Smooth muscle cell (in vitro differentiated cells): Measurements from ENCODE around the gene CDH4. TPM values are rescaled to one million over a fixed set of nuclear protein-coding genes. Genes with fewer than 3 reads are reported as not detected.

Experiments
- DNase-seq: peaks from one replicate; lab custom pipeline; 2025; ENCODE audit not compliant: unreplicated experiment; lab: John Stamatoyannopoulos, UW
- H2AFZ ChIP-seq: fragments of 200-600 bp; sonication (generic); 2 replicates; pipeline ENCODE4 v1.6.0; 2016; ENCODE audit warnings: antibody characterized with exemption, low read depth, mild to moderate bottlenecking
- H3F3A ChIP-seq: fragments of 200-600 bp; sonication (generic); 2 replicates; pipeline ENCODE4 v1.6.0; 2017; ENCODE audit warnings: antibody characterized with exemption, low read depth
- H3K27ac ChIP-seq: fragments of 200-600 bp; sonication (generic); 2 replicates; pipeline ENCODE4 v1.5.1; 2016; ENCODE audit warnings: low read depth, mild to moderate bottlenecking
- H3K27me3 ChIP-seq: fragments of 200-600 bp; sonication (generic); 2 replicates; pipeline ENCODE4 v1.6.1; 2016; ENCODE audit warnings: low read depth, mild to moderate bottlenecking
- H3K36me3 ChIP-seq: fragments of 200-600 bp; sonication (generic); 2 replicates; pipeline ENCODE4 v1.5.1; 2016; ENCODE audit warnings: low read depth
- H3K4me1 ChIP-seq: fragments of 200-600 bp; sonication (generic); 2 replicates; pipeline ENCODE4 v1.5.1; 2016; ENCODE audit warnings: low read depth
- H3K4me2 ChIP-seq: fragments of 200-600 bp; sonication (generic); 2 replicates; pipeline ENCODE4 v1.6.0; 2016; ENCODE audit warnings: mild to moderate bottlenecking
- H3K4me3 ChIP-seq: fragments of 200-600 bp; sonication (generic); 2 replicates; pipeline ENCODE4 v1.5.1; 2016; ENCODE audit warnings: mild to moderate bottlenecking
- H3K79me2 ChIP-seq: fragments of 200-600 bp; sonication (generic); 2 replicates; pipeline ENCODE4 v1.6.0; 2016; ENCODE audit warnings: low read depth, mild to moderate bottlenecking
- H3K9ac ChIP-seq: fragments of 200-600 bp; sonication (generic); 2 replicates; pipeline ENCODE4 v1.6.0; 2016; ENCODE audit warnings: low read depth
- H3K9me3 ChIP-seq: fragments of 200-600 bp; sonication (generic); replicated peaks from 2 replicates; pipeline ENCODE4 v1.5.1; 2016; ENCODE audit warnings: low read depth
- H4K20me1 ChIP-seq: fragments of 200-600 bp; sonication (generic); 2 replicates; pipeline ENCODE4 v1.6.0; 2016; ENCODE audit warnings: low read depth
- CTCF ChIP-seq: fragments of 200-600 bp; sonication (generic); IDR thresholded peaks from 2 replicates; pipeline ENCODE4 v1.5.1; 2017; ENCODE audit warnings: borderline replicate concordance, mild to moderate bottlenecking, antibody characterized with exemption; ENCODE audit not compliant: insufficient read depth, poor library complexity, severe bottlenecking
- WGBS: methylation state at CpG from one replicate; pipeline ENCODE4 v1.1.7; 2016; ENCODE audit warnings: low lambda C conversion rate; 5-methylcytosine and 5-hydroxymethylcytosine counted together
- polyA plus RNA-seq: library from polyadenylated mRNA; unstranded; fragments of >200 nt; fragmentation: Nextera tagmentation; extraction: Ambion mirVana; gene quantifications from 2 replicates; pipeline ENCODE4 v1.2.1, GENCODE V29; 2016
- total RNA-seq: library from RNA; depleted of rRNA; stranded (reverse); fragments of >200 nt; gene quantifications from 2 replicates; pipeline ENCODE4 v1.2.3, GENCODE V29; 2014

The CDH4 gene
- total and polyA plus RNA-seq, 2 experiments from 2014 or later = 0.03 to 0.04 TPM

- no peak overlapping the region for H3K9ac ChIP-seq
- no peak for TF ChIP-seq CTCF
- no peak overlapping the region for H2AFZ ChIP-seq
- no peaks in the 10 kb centered on the region for H3K79me2 ChIP-seq
- H3K27me3 ChIP-seq = peaks cover 15% of the 10 kb centered on the region
- H3K9me3 ChIP-seq = no peaks in the 10 kb centered on the region
- no peaks in the 10 kb centered on the region for H4K20me1 ChIP-seq
- H3K36me3 ChIP-seq = no peaks in the 10 kb centered on the region
- no peaks in the 10 kb centered on the region for H3K4me1 ChIP-seq
- 86% methylated on average over 25 of the region's 25 CpGs for WGBS
- H3K4me3 ChIP-seq = no peak overlapping the region
- no peak overlapping the region for H3K4me2 ChIP-seq
- H3F3A ChIP-seq = no peaks in the 10 kb centered on the region
- no peak overlapping the region for H3K27ac ChIP-seq
- no peak for DNase-seq
Measured at GRCh38 chr20:61644378-61645076, 392.5 kb downstream of the CDH4 start.

DNA sequence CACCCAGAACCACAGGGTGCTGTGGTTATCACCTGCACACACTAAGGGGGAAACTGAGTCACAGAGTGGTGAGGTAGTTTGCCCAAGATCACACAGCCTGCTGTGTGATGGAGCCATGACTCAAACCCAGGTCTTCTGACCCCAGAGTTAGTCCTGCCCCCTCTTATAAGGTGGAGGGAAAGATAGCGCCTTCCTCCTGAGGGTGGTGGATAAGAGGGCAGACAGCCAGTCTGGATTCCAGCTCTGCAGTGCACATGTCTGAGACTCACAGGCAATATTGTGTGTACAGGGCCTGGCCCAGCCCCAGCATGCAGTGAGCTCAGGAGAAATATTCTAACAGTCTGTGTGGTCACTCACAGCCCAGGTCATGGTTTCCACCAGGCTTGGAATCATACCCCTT is 393.7 kb downstream of the CDH4 start:
- WGBS = 82% methylated on average over 1 of the region's 1 CpG

GRCh38 chr20:61646453-61646852 is 394.4 kb downstream of the CDH4 start:
- WGBS = 88% methylated on average over 8 of the region's 8 CpGs
- no peaks in the 10 kb centered on the region for H4K20me1 ChIP-seq
- no peaks in the 10 kb centered on the region for H3K36me3 ChIP-seq
- H3K4me2 ChIP-seq = no peak overlapping the region
- H3K79me2 ChIP-seq = no peaks in the 10 kb centered on the region
- H3K9ac ChIP-seq = no peak overlapping the region
- H2AFZ ChIP-seq = no peak overlapping the region
- no peak for TF ChIP-seq CTCF
- no peak overlapping the region for H3K27ac ChIP-seq
- H3F3A ChIP-seq = no peaks in the 10 kb centered on the region
- no peak overlapping the region for H3K4me3 ChIP-seq
- H3K27me3 ChIP-seq = peaks cover 19% of the 10 kb centered on the region
- no peak for DNase-seq
- no peaks in the 10 kb centered on the region for H3K4me1 ChIP-seq
- H3K9me3 ChIP-seq = no peaks in the 10 kb centered on the region

More for the DNA sequence above, 393.7 kb downstream of the CDH4 start:
- Histone ChIP-seq H3F3A (no peaks in the 10 kb centered on the region), H3K27me3 (peaks cover 17% of the 10 kb centered on the region), H3K9me3 (no peaks in the 10 kb centered on the region), H4K20me1 (no peaks in the 10 kb centered on the region), H2AFZ (no peak overlapping the region), H3K9ac (no peak overlapping the region), H3K4me2 (no peak overlapping the region), H3K4me1 (no peaks in the 10 kb centered on the region), H3K79me2 (no peaks in the 10 kb centered on the region), H3K4me3 (no peak overlapping the region), H3K27ac (no peak overlapping the region), H3K36me3 (no peaks in the 10 kb centered on the region)
- no peak for DNase-seq
- no peak for TF ChIP-seq CTCF

DNA sequence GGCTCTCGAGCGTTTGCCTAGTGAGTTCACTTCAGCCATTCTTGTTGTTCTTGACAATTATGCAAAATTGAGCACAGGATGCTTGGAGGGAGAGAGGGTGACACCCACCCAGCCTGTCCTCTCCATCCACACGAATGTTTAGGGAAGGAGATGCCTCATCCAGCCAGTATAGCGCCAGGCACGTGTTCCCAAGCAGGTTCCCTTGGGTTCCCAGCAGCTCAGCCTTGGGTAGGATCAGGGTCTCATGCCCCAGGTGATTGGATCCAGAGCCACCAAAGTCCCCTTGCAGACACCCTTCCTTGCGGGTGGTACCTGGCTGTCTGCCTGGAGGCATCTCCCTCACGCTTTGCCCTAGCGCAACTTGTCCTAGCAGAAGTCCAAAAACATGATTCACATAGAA is 394.9 kb downstream of the CDH4 start:
- TF ChIP-seq CTCF = no peak
- Histone ChIP-seq H3K9ac (no peak overlapping the region), H3K27me3 (peaks cover 19% of the 10 kb centered on the region), H3F3A (no peaks in the 10 kb centered on the region), H3K9me3 (no peaks in the 10 kb centered on the region), H4K20me1 (no peaks in the 10 kb centered on the region), H3K4me3 (no peak overlapping the region), H3K27ac (no peak overlapping the region), H3K4me2 (no peak overlapping the region), H3K36me3 (no peaks in the 10 kb centered on the region), H3K4me1 (no peaks in the 10 kb centered on the region), H2AFZ (no peak overlapping the region), H3K79me2 (no peaks in the 10 kb centered on the region)
- 90% methylated on average over 8 of the region's 8 CpGs for WGBS
- DNase-seq = no peak
